H9 (cell line): ENCODE data around the gene ZNF865. TPM values are rescaled to one million over a fixed set of nuclear protein-coding genes. Genes with fewer than 3 reads are reported as not detected.

Source experiments
- DNase-seq: peaks from one replicate; pipeline ENCODE4 v3.0.0-alpha.2; 2017
- H2AFZ ChIP-seq: one replicate; pipeline ENCODE4 v1.6.1; 2013; ENCODE audit warnings: mild to moderate bottlenecking, low read length, control low read depth, moderate library complexity
- H2AK5ac ChIP-seq: 2 replicates; pipeline ENCODE4 v1.6.1; 2013; ENCODE audit warnings: low read length, control low read depth, mixed read lengths; ENCODE audit not compliant: insufficient read length
- H2BK120ac ChIP-seq: one replicate; pipeline ENCODE4 v1.6.1; 2013; ENCODE audit warnings: low read depth, mild to moderate bottlenecking, low read length, control low read depth, inconsistent platforms; ENCODE audit not compliant: poor library complexity, severe bottlenecking
- H2BK12ac ChIP-seq: 2 replicates; pipeline ENCODE4 v1.6.1; 2013; ENCODE audit warnings: low read length, control low read depth, mixed read lengths, low read depth; ENCODE audit not compliant: insufficient read length
- H2BK15ac ChIP-seq: 2 replicates; pipeline ENCODE4 v1.6.1; 2013; ENCODE audit warnings: low read depth, low read length, control low read depth
- H2BK20ac ChIP-seq: one replicate; pipeline ENCODE4 v1.6.1; 2013; ENCODE audit warnings: low read depth, mild to moderate bottlenecking, low read length, control low read depth, inconsistent platforms; ENCODE audit not compliant: poor library complexity, severe bottlenecking
- H2BK5ac ChIP-seq: 2 replicates; pipeline ENCODE4 v1.6.1; 2013; ENCODE audit warnings: low read length, control low read depth, mixed read lengths; ENCODE audit not compliant: insufficient read length
- H3K14ac ChIP-seq: 2 replicates; pipeline ENCODE4 v1.6.1; 2013; ENCODE audit warnings: low read length, control low read depth; ENCODE audit not compliant: insufficient read depth
- H3K18ac ChIP-seq: 2 replicates; pipeline ENCODE4 v1.6.1; 2013; ENCODE audit warnings: low read depth, mild to moderate bottlenecking, mixed read lengths, low read length, control low read depth; ENCODE audit not compliant: insufficient read length
- H3K23ac ChIP-seq: 2 replicates; pipeline ENCODE4 v1.6.1; 2013; ENCODE audit warnings: low read length, control low read depth, mixed read lengths, low read depth; ENCODE audit not compliant: insufficient read length
- H3K23me2 ChIP-seq: 2 replicates; pipeline ENCODE4 v1.6.1; 2013; ENCODE audit warnings: low read depth, mild to moderate bottlenecking, mixed read lengths, low read length, control low read depth; ENCODE audit not compliant: insufficient read length, poor library complexity, severe bottlenecking
- H3K27ac ChIP-seq: 2 replicates; pipeline ENCODE4 v1.5.1; 2013; ENCODE audit warnings: low read length, control low read depth, mixed read lengths, low read depth; ENCODE audit not compliant: insufficient read length
- H3K27me3 ChIP-seq: 2 replicates; pipeline ENCODE4 v1.6.1; 2013; ENCODE audit warnings: low read length, control low read depth, inconsistent platforms; ENCODE audit not compliant: insufficient read depth
- H3K4ac ChIP-seq: 2 replicates; pipeline ENCODE4 v1.6.1; 2013; ENCODE audit warnings: low read depth, mild to moderate bottlenecking, control low read depth, inconsistent platforms, low read length, moderate library complexity
- H3K4me1 ChIP-seq: 2 replicates; pipeline ENCODE4 v1.6.1; 2013; ENCODE audit warnings: low read length, control low read depth, inconsistent platforms; ENCODE audit not compliant: insufficient read depth
- H3K4me2 ChIP-seq: 2 replicates; pipeline ENCODE4 v1.6.1; 2013; ENCODE audit warnings: low read length, control low read depth, mixed read lengths; ENCODE audit not compliant: insufficient read length, insufficient read depth
- H3K56ac ChIP-seq: 2 replicates; pipeline ENCODE4 v1.6.1; 2013; ENCODE audit warnings: low read depth, mild to moderate bottlenecking, mixed read lengths, low read length, control low read depth; ENCODE audit not compliant: insufficient read length
- H3K79me1 ChIP-seq: 2 replicates; pipeline ENCODE4 v1.6.1; 2013; ENCODE audit warnings: low read depth, mild to moderate bottlenecking, moderate library complexity, low read length, control low read depth, inconsistent platforms; ENCODE audit not compliant: insufficient read depth, poor library complexity, severe bottlenecking
- H3K79me2 ChIP-seq: 2 replicates; pipeline ENCODE4 v1.6.1; 2013; ENCODE audit warnings: low read length, control low read depth, inconsistent platforms; ENCODE audit not compliant: insufficient read depth
- H3K9ac ChIP-seq: 2 replicates; pipeline ENCODE4 v1.6.1; 2013; ENCODE audit warnings: low read length, control low read depth, mixed read lengths; ENCODE audit not compliant: insufficient read length; ENCODE audit errors: extremely low read depth
- H3K9me3 ChIP-seq: one replicate; pipeline ENCODE4 v1.6.1; 2013; ENCODE audit warnings: low read depth, low read length, inconsistent platforms; ENCODE audit not compliant: control insufficient read depth
- H3T11ph ChIP-seq: one replicate; pipeline ENCODE4 v1.6.1; 2013; ENCODE audit warnings: mild to moderate bottlenecking, low read length, control low read depth, inconsistent platforms
- H4K20me1 ChIP-seq: one replicate; pipeline ENCODE4 v1.6.1; 2013; ENCODE audit not compliant: control insufficient read depth, insufficient read length, insufficient read depth
- H4K5ac ChIP-seq: 2 replicates; pipeline ENCODE4 v1.6.1; 2013; ENCODE audit warnings: low read depth, mild to moderate bottlenecking, mixed read lengths, low read length, control low read depth; ENCODE audit not compliant: insufficient read length
- H4K8ac ChIP-seq: replicated peaks from 2 replicates; pipeline ENCODE4 v1.6.1; 2013; ENCODE audit warnings: low read length, control low read depth, mixed read lengths, low read depth; ENCODE audit not compliant: insufficient read length
- H4K91ac ChIP-seq: 2 replicates; pipeline ENCODE4 v1.6.1; 2013; ENCODE audit warnings: low read depth, mild to moderate bottlenecking, moderate library complexity, mixed read lengths, low read length, control low read depth; ENCODE audit not compliant: insufficient read length
- H3K27ac Mint-ChIP-seq, 3 experiments: 2 replicates in 2 of 3; 3 replicates in 1 of 3; pipeline ENCODE4 v1.8.0; 2020 to 2021; ENCODE audit warnings: mixed read lengths in 3 of 3, mild to moderate bottlenecking in 1 of 3, moderate library complexity in 1 of 3
- H3K27me3 Mint-ChIP-seq: 2 replicates; pipeline ENCODE4 v1.8.0; 2021; ENCODE audit warnings: low read depth, mild to moderate bottlenecking, moderate library complexity, mixed read lengths
- H3K36me3 Mint-ChIP-seq, 3 experiments: 2 replicates in 2 of 3; 3 replicates in 1 of 3; pipeline ENCODE4 v1.8.0; 2020 to 2021; ENCODE audit warnings: low read depth in 3 of 3, mixed read lengths in 3 of 3; ENCODE audit not compliant: insufficient read depth in 1 of 3
- H3K4me1 Mint-ChIP-seq, 2 experiments: 2 replicates each; pipeline ENCODE4 v1.8.0; 2020; ENCODE audit warnings: mixed read lengths in 2 of 2
- H3K4me3 Mint-ChIP-seq, 2 experiments: 2 replicates in 1 of 2; 3 replicates in 1 of 2; pipeline ENCODE4 v1.8.0; 2020 to 2021; ENCODE audit warnings: mild to moderate bottlenecking in 2 of 2, mixed read lengths in 2 of 2, moderate library complexity in 1 of 2
- H3K9me3 Mint-ChIP-seq, 2 experiments: 2 replicates in 1 of 2; 3 replicates in 1 of 2; pipeline ENCODE4 v1.8.0; 2020; ENCODE audit warnings: mild to moderate bottlenecking in 2 of 2, mixed read lengths in 2 of 2, moderate library complexity in 1 of 2
- WGBS: extraction: QIAGEN DNeasy Blood & Tissue Kit; methylation state at CpG from one replicate; pipeline ENCODE4 v1.1.7; 2013; ENCODE audit warnings: missing lambda C conversion rate, low lambda C conversion rate, mixed read lengths; ENCODE audit not compliant: insufficient read length; ENCODE audit errors: extremely low coverage; 5-methylcytosine and 5-hydroxymethylcytosine counted together
- total RNA-seq: library from RNA; stranded (reverse); gene quantifications from 2 replicates; pipeline ENCODE4 v1.2.1, GENCODE V29; 2021
- TF ChIP-seq, protein P1 (sequence below): fragments of 200-600 bp; sonication (generic); conservative IDR thresholded peaks from 3 replicates; pipeline ENCODE4 v1.8.0; 2021; ENCODE audit warnings: antibody characterized with exemption, mild to moderate bottlenecking

Gene ZNF865
- total RNA-seq, 1 experiment from 2014 or later, result 14.3 TPM

DNA sequence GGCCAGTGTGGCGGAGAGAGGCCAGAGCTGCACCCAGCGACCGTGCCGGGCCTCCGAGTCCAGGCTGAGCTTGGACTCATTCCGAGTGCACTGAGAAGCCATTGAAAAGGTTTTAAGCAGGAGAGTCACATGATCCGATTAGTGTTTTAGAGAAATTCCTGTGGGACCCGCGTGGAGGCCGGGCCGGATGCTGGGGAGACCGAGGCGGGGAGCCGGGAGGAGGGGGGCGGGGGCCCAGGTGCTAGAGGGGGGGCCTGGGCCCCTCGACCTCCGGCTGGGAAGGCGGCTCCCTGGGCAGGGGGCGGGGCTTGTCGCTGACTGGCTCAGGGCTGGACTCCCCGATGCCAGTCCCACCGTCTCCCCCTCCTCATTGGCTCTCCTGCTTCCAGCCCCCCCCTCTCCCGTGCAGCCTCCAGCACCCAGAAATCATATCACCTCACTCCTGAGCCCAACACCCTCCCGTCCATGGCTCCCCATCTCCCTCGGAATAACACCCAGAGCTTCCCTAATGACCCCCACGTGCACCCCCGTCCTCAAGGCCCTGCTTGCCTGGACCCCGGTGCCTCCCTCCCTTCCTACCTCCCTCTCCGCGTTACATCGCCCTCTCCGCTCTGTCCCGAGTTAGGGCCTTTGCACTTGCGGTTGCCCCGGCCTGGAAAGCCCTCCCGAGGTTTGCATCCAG lies 19.6 kb upstream of the ZNF865 start:
- Histone ChIP-seq H3K23me2 (peaks cover 7% of the 10 kb centered on the region), H3K56ac (no peak overlapping the region), H2BK120ac (no peak overlapping the region), H3K14ac (peak overlapping the region; percentile 69; the same call in 1 of the 2 replicates), H4K20me1 (no peaks in the 10 kb centered on the region), H2AFZ (no peak overlapping the region), H3K79me2 (no peaks in the 10 kb centered on the region), H2AK5ac (no peak overlapping the region), H4K91ac (no peak overlapping the region), H3K79me1 (no peaks in the 10 kb centered on the region), H4K8ac (no peak overlapping the region), H3T11ph (no peak overlapping the region), H2BK12ac (no peak overlapping the region), H3K27me3 (no peaks in the 10 kb centered on the region), H3K4ac (no peak overlapping the region), H3K4me1 (no peaks in the 10 kb centered on the region), H3K9me3 (no peaks in the 10 kb centered on the region), H3K9ac (no peak overlapping the region), H2BK5ac (no peak overlapping the region), H2BK20ac (no peak overlapping the region), H3K4me2 (peak overlapping the region; percentile 58), H3K27ac (no peak overlapping the region), H3K23ac (no peak overlapping the region), H2BK15ac (no peak overlapping the region), H4K5ac (no peak overlapping the region), H3K18ac (peak overlapping the region; percentile 45)
- peak; percentile 90 for DNase-seq
- Mint-ChIP-seq H3K27ac (peak overlapping the region; percentile 37 to 93 (median 85); a peak in 4 of 7 replicates), H3K4me1 (peaks cover 31 to 39% of the 10 kb centered on the region in 2 experiments), H3K27me3 (peaks cover 9% of the 10 kb centered on the region), H3K36me3 (no peaks in the 10 kb centered on the region), H3K9me3 (no peaks in the 10 kb centered on the region), H3K4me3 (peak overlapping the region; percentile 68 to 89)
- TF ChIP-seq, protein P1, sequence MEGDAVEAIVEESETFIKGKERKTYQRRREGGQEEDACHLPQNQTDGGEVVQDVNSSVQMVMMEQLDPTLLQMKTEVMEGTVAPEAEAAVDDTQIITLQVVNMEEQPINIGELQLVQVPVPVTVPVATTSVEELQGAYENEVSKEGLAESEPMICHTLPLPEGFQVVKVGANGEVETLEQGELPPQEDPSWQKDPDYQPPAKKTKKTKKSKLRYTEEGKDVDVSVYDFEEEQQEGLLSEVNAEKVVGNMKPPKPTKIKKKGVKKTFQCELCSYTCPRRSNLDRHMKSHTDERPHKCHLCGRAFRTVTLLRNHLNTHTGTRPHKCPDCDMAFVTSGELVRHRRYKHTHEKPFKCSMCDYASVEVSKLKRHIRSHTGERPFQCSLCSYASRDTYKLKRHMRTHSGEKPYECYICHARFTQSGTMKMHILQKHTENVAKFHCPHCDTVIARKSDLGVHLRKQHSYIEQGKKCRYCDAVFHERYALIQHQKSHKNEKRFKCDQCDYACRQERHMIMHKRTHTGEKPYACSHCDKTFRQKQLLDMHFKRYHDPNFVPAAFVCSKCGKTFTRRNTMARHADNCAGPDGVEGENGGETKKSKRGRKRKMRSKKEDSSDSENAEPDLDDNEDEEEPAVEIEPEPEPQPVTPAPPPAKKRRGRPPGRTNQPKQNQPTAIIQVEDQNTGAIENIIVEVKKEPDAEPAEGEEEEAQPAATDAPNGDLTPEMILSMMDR, result no peak
- no CpG with 5 or more reads among the region's 36 CpGs for WGBS
